PC-3 (cell line): ENCODE measurements around the gene SPOPL. TPM values are rescaled to one million over a fixed set of nuclear protein-coding genes. Genes with fewer than 3 reads are reported as not detected.
A peak's percentile ranks its signal among the peaks of the same experiment; 100 is the strongest.
"Not testable (repeated sequence)": the region's sequence is repeated elsewhere in the genome, so short reads cannot be mapped to it uniquely, and the experiment has no call there.

Experiments used
- ATAC-seq: fragments of 200-7000 bp; cut with Tn5 transposase; 2 replicates; pipeline ENCODE4 v1.9.1; 2020; ENCODE audit warnings: mild to moderate bottlenecking, moderate library complexity
- BruUV-seq: library from RNA; stranded (reverse); fragments of 400-500 nt; replicated peaks from 2 replicates; lab custom pipeline; 2021; lab: Mats Ljungman, UMichigan
- CTCF ChIA-PET: fragments of 300-600 bp; sonication (Branson Sonifier 250); formaldehyde crosslinking; loops from one replicate; lab custom pipeline; 2022; ENCODE audit warnings: antibody characterized with exemption; lab: Charles Lee
- POLR2A ChIA-PET: fragments of 300-600 bp; sonication (Branson Sonifier 250); formaldehyde crosslinking; loops from one replicate; lab custom pipeline; 2022; ENCODE audit warnings: antibody characterized with exemption; ENCODE audit not compliant: unreplicated experiment; lab: Charles Lee
- DNase-seq: peaks from one replicate; pipeline ENCODE4 v3.0.0-alpha.2; 2015
- H2AFZ ChIP-seq: fragments of 300-600 bp; sonication (generic); 2 replicates; pipeline ENCODE4 v1.6.0; 2016; ENCODE audit warnings: antibody characterized with exemption, low read length
- H3F3A ChIP-seq: fragments of 300-600 bp; sonication (generic); one replicate; pipeline ENCODE4 v1.6.0; 2017; ENCODE audit warnings: antibody characterized with exemption, low read length, control low read depth, mild to moderate bottlenecking; ENCODE audit not compliant: unreplicated experiment
- H3K27ac ChIP-seq: fragments of 300-600 bp; sonication (generic); 2 replicates; pipeline ENCODE4 v1.5.1; 2016; ENCODE audit warnings: mild to moderate bottlenecking, low read length
- H3K27me3 ChIP-seq: fragments of 300-600 bp; sonication (generic); 2 replicates; pipeline ENCODE4 v1.6.1; 2016; ENCODE audit warnings: low read length, mixed read lengths
- H3K36me3 ChIP-seq: fragments of 300-600 bp; sonication (generic); 2 replicates; pipeline ENCODE4 v1.6.1; 2016; ENCODE audit warnings: low read depth, mixed run types, low read length, mixed read lengths
- H3K4me1 ChIP-seq: fragments of 300-600 bp; sonication (generic); 2 replicates; pipeline ENCODE4 v1.5.1; 2016; ENCODE audit warnings: low read length; ENCODE audit not compliant: insufficient read depth
- H3K4me2 ChIP-seq: fragments of 300-600 bp; sonication (generic); 2 replicates; pipeline ENCODE4 v1.6.0; 2016; ENCODE audit warnings: low read length
- H3K4me3 ChIP-seq: fragments of 300-600 bp; sonication (generic); 2 replicates; pipeline ENCODE4 v1.5.1; 2016; ENCODE audit warnings: mild to moderate bottlenecking, low read length, mixed read lengths
- H3K79me2 ChIP-seq: fragments of 300-600 bp; sonication (generic); 2 replicates; pipeline ENCODE4 v1.6.1; 2017; ENCODE audit warnings: low read length, mixed read lengths
- H3K9ac ChIP-seq: fragments of 300-600 bp; sonication (generic); 2 replicates; pipeline ENCODE4 v1.6.0; 2016; ENCODE audit warnings: mild to moderate bottlenecking, low read length
- H3K9me2 ChIP-seq: fragments of 300-600 bp; sonication (generic); replicated peaks from 2 replicates; pipeline ENCODE4 v1.6.1; 2016; ENCODE audit warnings: mixed run types, low read length, mixed read lengths
- H3K9me3 ChIP-seq: fragments of 300-600 bp; sonication (generic); 2 replicates; pipeline ENCODE4 v1.6.1; 2016; ENCODE audit warnings: low read length, mixed read lengths
- H4K20me1 ChIP-seq: fragments of 300-600 bp; sonication (generic); 2 replicates; pipeline ENCODE4 v1.6.1; 2016; ENCODE audit warnings: low read length, mixed read lengths
- CTCF ChIP-seq: fragments of 300-600 bp; sonication (generic); conservative IDR thresholded peaks from 2 replicates; pipeline ENCODE4 v1.5.1; 2017; ENCODE audit warnings: antibody characterized with exemption, low read depth, mild to moderate bottlenecking, low read length
- EZH2 ChIP-seq: fragments of 300-600 bp; sonication (generic); IDR thresholded peaks from one replicate; pipeline ENCODE4 v1.6.1; 2017; ENCODE audit warnings: antibody characterized with exemption, mild to moderate bottlenecking, low read length; ENCODE audit not compliant: unreplicated experiment
- EZH2phosphoT487 ChIP-seq: fragments of 300-600 bp; sonication (generic); IDR thresholded peaks from 2 replicates; pipeline ENCODE4 v1.6.1; 2018; ENCODE audit warnings: mild to moderate bottlenecking, antibody characterized with exemption, low read length, borderline replicate concordance
- intact Hi-C: fragments of 100-400 bp; cut with micrococcal nuclease; formaldehyde crosslinking; loops from 2 replicates; pipeline ENCODE4 v1.9.0; 2023
- total RNA-seq: library from RNA; depleted of rRNA; stranded (reverse); fragments of >200 nt; gene quantifications from 2 replicates; pipeline ENCODE4 v1.2.3, GENCODE V29; 2014

The SPOPL gene
- total RNA-seq, 1 experiment from 2014 or later, result 10.2 TPM

DNA sequence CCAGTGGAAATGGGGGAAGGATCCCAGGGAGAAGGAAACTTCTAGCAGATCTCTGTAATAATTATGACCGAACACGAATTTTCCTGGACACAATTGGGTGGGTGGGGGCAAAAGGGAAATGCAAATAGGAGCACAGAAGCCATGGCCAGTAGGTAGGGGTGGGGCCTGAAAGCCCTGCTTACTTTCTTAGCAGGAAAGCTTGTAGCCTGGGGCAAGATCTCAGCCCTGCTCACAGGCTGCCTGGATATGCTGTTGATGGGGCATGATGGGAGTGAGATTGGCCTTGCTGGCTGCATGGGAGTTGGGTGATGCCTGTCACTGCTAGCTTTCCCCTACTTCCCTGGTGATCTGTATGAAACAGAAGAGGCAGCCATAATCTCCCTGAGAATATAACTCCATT lies 45.9 kb upstream of the SPOPL start:
- H3K27ac ChIP-seq, result no peak overlapping the region
- ATAC-seq (no peak), DNase-seq (no peak)
- no peaks in the 10 kb centered on the region for H3K4me1 ChIP-seq
- H4K20me1 ChIP-seq, result no peaks in the 10 kb centered on the region
- no peaks in the 10 kb centered on the region for H3K79me2 ChIP-seq
- no peaks in the 10 kb centered on the region for H3K36me3 ChIP-seq
- H3K9me2 ChIP-seq, result no peaks in the 10 kb centered on the region
- no peak overlapping the region for H3K9ac ChIP-seq
- H3K9me3 ChIP-seq, result no peaks in the 10 kb centered on the region
- no peaks in the 10 kb centered on the region for H3F3A ChIP-seq
- no peak overlapping the region for H3K4me2 ChIP-seq
- H3K4me3 ChIP-seq, result no peak overlapping the region
- intact Hi-C loops, result no loop called here
- POLR2A ChIA-PET, result no interaction called here
- no peak overlapping the region for H2AFZ ChIP-seq
- TF ChIP-seq EZH2phosphoT487, result no peak
- TF ChIP-seq EZH2, result no peak
- TF ChIP-seq CTCF, result no peak
- CTCF ChIA-PET, result no interaction called here
- no peaks in the 10 kb centered on the region for H3K27me3 ChIP-seq
- no TSS peak for BruUV-seq

- H4K20me1 ChIP-seq, H3K27me3 ChIP-seq, H3K4me2 ChIP-seq, H3K36me3 ChIP-seq, BruUV-seq, DNase-seq, ATAC-seq, H3K4me1 ChIP-seq, H3K79me2 ChIP-seq, H3K9me3 ChIP-seq, POLR2A ChIA-PET, intact Hi-C loops, CTCF ChIA-PET, H3K4me3 ChIP-seq, H3K9me2 ChIP-seq, H2AFZ ChIP-seq, H3F3A ChIP-seq, H3K27ac ChIP-seq, H3K9ac ChIP-seq: not testable (repeated sequence)
These were observed 38.9 kb upstream of the SPOPL start for GRCh38 chr2:138462689-138463088.

DNA sequence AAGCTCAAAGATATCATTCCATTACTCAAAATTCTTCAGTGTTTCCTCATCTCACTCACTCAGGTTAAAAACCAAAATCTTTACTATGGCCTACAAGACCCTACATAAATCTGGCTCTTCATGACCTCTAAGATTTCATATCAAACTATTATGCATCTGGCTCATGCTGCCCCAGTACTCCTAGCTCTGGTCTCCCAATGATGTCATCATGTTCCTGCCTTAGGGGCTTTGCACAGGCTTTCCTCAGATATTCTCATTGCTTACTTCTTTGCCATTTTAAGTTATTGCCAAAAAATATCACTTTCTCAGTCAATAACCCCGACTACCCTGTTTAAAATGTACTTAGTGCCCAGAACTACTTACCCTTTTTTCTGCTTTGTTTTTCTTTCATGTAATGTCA lies 33.0 kb upstream of the SPOPL start:
- H2AFZ ChIP-seq, result no peak overlapping the region
- CTCF ChIA-PET, result no interaction called here
- no peak for ATAC-seq
- no peaks in the 10 kb centered on the region for H3K27me3 ChIP-seq
- no peaks in the 10 kb centered on the region for H3K79me2 ChIP-seq
- H3K9me3 ChIP-seq, result no peaks in the 10 kb centered on the region
- no peak for DNase-seq
- H3K4me1 ChIP-seq, result peaks cover 18% of the 10 kb centered on the region
- H4K20me1 ChIP-seq, result no peaks in the 10 kb centered on the region
- H3K4me2 ChIP-seq, result peak overlapping the region; percentile 17; the same call in 1 of the 2 replicates
- no peak overlapping the region for H3K4me3 ChIP-seq
- no TSS peak for BruUV-seq
- H3K36me3 ChIP-seq, result no peaks in the 10 kb centered on the region
- H3K27ac ChIP-seq, result no peak overlapping the region
- H3K9me2 ChIP-seq, result no peaks in the 10 kb centered on the region
- no peaks in the 10 kb centered on the region for H3F3A ChIP-seq
- no peak overlapping the region for H3K9ac ChIP-seq
- POLR2A ChIA-PET, result no interaction called here
- intact Hi-C loops, result no loop called here
- no peak for TF ChIP-seq EZH2phosphoT487
- TF ChIP-seq EZH2, result no peak
- no peak for TF ChIP-seq CTCF
